ENCODE measurements around the gene FAM204A.

Gene FAM204A

DNA sequence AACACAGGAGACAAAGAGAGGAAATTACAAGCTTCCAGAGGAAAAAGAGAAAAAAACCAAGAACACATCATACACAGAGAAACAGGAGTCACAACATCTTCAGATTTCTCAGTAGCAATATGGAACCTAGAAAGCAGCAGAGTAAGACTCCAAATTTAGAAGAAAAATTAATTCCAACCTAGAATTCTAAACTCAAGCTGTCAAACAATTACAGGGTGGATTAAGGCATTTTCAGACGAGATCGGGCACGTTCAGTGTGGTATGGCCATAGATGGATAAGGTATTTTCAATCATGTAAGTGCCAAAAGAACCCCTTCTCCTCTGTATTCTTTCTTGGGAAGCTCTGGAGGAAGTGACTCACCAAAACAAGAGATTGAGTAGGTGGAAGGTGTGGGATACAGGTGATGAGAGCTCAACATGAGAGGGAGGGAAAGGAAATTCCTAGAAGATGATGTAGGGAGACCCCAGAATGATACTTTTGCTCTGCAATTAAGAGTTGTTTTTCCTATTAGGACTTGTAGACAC is 51.6 kb downstream of the FAM204A start:
- no peak overlapping the region for H3K4me3 ChIP-seq (ENCODE audit: low read depth, low read length)
- in situ Hi-C loops (cut with HindIII; ENCODE audit: low sequenced_read_pairs), result no loop called here
- DNase-seq (ENCODE audit: low read depth, low spot score), result no peak
- TF ChIP-seq, protein P1, sequence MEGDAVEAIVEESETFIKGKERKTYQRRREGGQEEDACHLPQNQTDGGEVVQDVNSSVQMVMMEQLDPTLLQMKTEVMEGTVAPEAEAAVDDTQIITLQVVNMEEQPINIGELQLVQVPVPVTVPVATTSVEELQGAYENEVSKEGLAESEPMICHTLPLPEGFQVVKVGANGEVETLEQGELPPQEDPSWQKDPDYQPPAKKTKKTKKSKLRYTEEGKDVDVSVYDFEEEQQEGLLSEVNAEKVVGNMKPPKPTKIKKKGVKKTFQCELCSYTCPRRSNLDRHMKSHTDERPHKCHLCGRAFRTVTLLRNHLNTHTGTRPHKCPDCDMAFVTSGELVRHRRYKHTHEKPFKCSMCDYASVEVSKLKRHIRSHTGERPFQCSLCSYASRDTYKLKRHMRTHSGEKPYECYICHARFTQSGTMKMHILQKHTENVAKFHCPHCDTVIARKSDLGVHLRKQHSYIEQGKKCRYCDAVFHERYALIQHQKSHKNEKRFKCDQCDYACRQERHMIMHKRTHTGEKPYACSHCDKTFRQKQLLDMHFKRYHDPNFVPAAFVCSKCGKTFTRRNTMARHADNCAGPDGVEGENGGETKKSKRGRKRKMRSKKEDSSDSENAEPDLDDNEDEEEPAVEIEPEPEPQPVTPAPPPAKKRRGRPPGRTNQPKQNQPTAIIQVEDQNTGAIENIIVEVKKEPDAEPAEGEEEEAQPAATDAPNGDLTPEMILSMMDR (IDR thresholded peaks at IDR 0.05; ENCODE audit: low read depth, low read length), result no peak

DNA sequence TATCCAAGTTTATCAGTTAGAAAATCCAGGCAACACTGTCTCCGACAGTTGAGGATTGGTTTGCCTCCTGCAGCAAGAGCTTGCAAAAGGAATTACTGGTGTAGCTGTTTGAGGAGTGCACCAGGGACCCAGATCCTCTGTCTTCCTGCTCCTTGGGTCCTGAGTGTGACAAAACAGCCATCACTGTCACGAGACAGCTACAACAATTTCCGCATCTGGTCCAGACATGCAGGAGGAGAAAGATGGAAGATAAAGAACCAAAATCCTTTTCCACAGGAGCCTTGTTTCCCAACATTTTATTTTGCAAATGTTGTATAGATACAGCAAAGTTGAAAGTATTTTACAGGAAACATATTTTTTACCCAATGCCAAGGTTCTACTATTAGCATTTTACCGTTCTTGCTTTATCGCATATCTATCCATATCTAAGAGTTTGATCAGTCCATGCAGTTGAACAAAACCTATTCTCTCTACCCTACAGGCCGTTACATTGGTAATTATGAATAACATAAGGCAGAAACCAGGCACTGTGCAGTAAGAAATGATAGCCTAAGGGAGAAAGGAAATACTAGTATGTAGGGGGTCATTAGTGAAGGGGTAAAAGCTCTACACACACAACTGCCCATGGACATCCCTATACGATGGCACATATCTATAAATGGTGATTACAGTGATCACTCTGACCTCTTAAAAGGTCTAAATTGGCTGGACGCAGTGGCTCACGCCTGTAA is 54.9 kb downstream of the FAM204A start:
- DNase-seq (ENCODE audit: low read depth, low spot score), result no peak
- in situ Hi-C loops (cut with HindIII; ENCODE audit: low sequenced_read_pairs), result no loop called here
- TF ChIP-seq, protein P1 (IDR thresholded peaks at IDR 0.05; ENCODE audit: low read depth, low read length), result no peak
- no peak overlapping the region for H3K4me3 ChIP-seq (ENCODE audit: low read depth, low read length)

DNA sequence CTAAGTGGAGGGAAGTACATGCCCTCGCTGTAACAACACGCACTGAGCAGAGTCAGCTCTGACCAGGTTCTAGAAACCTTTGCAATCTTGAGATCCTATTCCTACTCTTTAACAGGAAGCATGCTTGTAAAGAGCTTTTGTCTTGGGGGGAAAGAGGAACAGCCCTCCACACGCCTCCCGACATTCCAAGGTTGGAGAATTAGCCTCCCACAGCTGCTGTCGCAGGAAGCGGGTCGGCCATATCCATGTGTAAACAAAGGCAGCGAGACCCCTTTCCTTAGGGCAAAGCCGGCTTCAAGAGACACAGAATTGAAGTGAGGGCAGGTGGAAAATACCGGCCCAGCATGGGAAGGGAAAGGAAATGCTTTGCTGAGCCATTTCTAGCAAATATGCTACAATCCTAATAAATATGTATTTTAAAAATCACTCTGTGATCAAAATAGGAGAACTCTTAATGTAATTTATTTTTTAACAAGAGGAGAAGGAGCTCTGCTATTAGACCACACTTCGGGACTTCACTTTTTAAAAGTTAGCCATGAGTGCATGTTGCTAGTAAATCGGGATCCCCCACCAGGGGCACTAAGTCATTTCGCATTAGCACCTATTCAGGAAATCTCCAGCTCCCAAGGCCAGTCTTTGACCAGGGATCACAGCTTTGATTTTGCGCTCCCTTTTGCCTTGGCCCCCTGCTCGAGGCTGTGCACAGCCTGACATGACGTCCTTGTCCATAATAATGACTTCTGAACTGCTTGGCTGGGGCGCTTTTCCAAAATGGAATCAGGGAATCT is 55.9 kb downstream of the FAM204A start:
- TF ChIP-seq, protein P1 (IDR thresholded peaks at IDR 0.05; ENCODE audit: low read depth, low read length), result no peak
- in situ Hi-C loops (cut with HindIII; ENCODE audit: low sequenced_read_pairs), result no loop called here
- no peak overlapping the region for H3K4me3 ChIP-seq (ENCODE audit: low read depth, low read length)
- DNase-seq (ENCODE audit: low read depth, low spot score), result no peak

DNA sequence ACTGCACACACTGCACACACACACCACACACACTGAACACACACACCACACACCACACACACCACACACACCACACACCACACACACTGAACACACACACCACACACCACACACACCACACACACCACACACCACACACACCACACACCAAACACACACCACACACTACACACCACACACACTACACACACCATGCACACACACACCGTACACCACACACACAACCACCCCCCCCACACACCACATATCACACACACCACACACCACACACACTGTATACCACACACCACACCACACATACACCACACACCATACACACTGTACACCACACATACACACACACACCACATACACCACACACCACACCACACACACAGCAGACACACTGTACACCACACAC is 59.5 kb downstream of the FAM204A start:
- TF ChIP-seq, protein P1 (IDR thresholded peaks at IDR 0.05; ENCODE audit: low read depth, low read length), result no peak
- DNase-seq (ENCODE audit: low read depth, low spot score), result no peak
- H3K4me3 ChIP-seq (ENCODE audit: low read depth, low read length), result no peak overlapping the region
- in situ Hi-C loops (cut with HindIII; ENCODE audit: low sequenced_read_pairs), result no loop called here

DNA sequence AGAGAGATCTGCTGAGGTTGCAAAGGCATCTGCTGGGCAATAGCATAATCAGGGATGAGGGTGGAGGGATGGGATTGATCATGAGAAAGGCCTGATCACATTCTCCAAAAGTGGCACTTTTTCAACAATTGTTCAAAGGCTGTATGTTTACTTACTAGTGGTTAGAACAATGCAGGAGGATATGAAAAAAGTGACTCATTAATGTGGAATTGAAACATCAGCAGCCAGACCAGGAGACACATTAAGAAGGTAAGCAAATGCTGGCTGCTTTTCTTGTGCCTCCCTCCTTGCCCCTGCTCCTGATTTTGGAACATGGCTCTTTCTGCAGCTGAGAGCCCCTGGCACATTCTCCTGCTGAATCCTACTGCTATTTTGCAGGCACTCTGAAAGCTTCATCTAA is 63.5 kb downstream of the FAM204A start:
- H3K4me3 ChIP-seq (ENCODE audit: low read depth, low read length), result no peak overlapping the region
- in situ Hi-C loops (cut with HindIII; ENCODE audit: low sequenced_read_pairs), result no loop called here
- no peak for DNase-seq (ENCODE audit: low read depth, low spot score)
- TF ChIP-seq, protein P1 (IDR thresholded peaks at IDR 0.05; ENCODE audit: low read depth, low read length), result no peak

DNA sequence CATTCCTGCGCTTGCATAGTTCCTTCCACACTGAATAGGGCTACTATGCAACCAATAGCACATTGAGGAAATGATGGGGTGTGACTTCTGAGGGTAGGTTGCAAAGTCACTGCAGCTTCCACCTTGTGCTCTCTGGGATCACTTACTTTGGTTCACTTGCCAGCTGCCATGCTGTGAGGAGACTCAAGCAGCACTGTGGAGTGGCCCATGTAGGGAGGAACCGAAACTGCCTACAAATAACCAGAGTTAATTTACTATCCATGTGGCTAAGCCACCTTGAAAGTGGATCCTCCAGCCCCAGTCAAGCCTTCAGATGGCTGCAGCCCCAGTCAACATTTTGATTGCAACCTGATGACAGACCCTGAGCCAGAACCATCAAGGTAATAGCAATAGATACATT is 64.3 kb downstream of the FAM204A start:
- no peak for DNase-seq (ENCODE audit: low read depth, low spot score)
- TF ChIP-seq, protein P1 (IDR thresholded peaks at IDR 0.05; ENCODE audit: low read depth, low read length), result no peak
- in situ Hi-C loops (cut with HindIII; ENCODE audit: low sequenced_read_pairs), result no loop called here
- H3K4me3 ChIP-seq (ENCODE audit: low read depth, low read length), result no peak overlapping the region

Data from astrocyte of the spinal cord (primary cell).